Muscle of arm (tissue), 12 donors: ENCODE results near the gene RNF182. TPM values are rescaled to one million over a fixed set of nuclear protein-coding genes. Genes with fewer than 3 reads are reported as not detected.
"Not testable (repeated sequence)": the region's sequence is repeated elsewhere in the genome, so short reads cannot be mapped to it uniquely, and the experiment has no call there.

ENCODE experiments used
- DNase-seq: peaks from one replicate; pipeline ENCODE4 v3.0.0-alpha.2; 2013
- polyA plus RNA-seq, 12 donors: library from polyadenylated mRNA; unstranded; fragments of 120-200 nt; gene quantifications; one replicate each; pipeline ENCODE4 v1.2.1, GENCODE V29; 2013; ENCODE audit not compliant: insufficient read length in 12 of 12

Gene RNF182
- polyA plus RNA-seq, 12 donors = 0.67 to 3.7 (median 1.5) TPM; not detected in 2

GRCh38 chr6:13916230-13916944, 8.4 kb upstream of the RNF182 start:
- no peak for DNase-seq

DNA sequence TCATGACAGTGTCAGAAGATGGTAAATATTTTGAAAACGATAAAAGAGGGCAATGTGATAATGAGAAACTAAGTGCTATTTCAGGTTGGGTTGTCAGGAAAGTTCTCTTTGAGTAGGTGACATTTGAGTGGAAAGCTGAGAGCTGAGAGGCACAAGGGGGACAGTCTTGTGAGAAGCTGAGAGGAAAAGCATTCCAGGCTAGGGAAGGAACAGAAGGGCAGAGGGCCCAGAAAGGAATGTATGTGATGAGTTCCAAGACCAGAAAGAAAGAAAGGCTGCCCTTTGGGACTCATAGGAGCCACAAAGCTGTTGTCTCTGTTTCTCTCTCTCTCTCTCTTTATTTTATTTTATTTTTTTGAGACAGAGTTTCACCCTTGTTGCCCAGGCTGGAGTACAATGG, 7.6 kb upstream of the RNF182 start:
- no peak for DNase-seq

GRCh38 chr6:13918686-13919250, 6.0 kb upstream of the RNF182 start:
- no peak for DNase-seq

GRCh38 chr6:13919861-13920260, 4.9 kb upstream of the RNF182 start:
- no peak for DNase-seq

DNA sequence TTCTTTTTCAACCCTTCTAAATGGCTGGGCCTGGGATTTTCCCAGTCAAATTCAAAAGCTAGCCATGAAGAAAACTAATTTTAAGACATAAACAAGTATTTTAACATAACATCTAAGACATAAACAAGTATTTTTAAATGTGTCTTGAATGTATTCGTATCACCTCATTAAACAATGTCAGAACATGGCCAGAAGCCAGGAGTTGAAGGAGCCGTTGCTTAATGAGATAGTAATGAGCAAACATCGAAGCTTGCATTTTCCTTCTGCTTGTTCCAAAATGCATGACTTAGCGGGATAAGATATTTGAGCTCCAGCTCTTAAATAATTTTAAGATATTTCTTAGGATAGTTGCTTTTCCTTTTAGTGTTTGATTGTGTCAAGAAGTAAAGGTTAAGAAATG, 4.2 kb upstream of the RNF182 start:
- DNase-seq = no peak

DNA sequence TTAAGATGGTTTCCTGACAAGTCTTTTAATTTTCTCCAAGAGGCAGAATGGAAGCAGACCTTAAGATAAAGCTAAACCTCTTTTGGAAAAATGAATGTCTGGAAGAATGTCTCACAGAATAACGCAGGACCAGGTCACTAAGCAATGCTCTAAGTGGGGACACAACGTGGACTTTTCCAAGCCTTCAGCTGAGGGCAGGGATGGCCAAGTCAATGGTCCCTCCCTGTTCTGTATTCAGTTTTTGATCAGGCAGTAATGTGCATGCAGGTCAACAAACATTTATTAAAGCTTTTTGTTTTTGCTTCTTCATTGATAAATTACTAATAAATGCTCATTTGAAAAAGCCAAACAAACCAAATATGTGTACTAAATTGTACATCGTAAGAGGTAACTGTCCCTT, 2.0 kb upstream of the RNF182 start:
- DNase-seq = no peak

- no peak for DNase-seq
Measured at GRCh38 chr6:13923527-13924145, 1.1 kb upstream of the RNF182 start.

- DNase-seq = peak; percentile 30
Measured at GRCh38 chr6:13924146-13924948, 405 bp upstream of the RNF182 start.

DNA sequence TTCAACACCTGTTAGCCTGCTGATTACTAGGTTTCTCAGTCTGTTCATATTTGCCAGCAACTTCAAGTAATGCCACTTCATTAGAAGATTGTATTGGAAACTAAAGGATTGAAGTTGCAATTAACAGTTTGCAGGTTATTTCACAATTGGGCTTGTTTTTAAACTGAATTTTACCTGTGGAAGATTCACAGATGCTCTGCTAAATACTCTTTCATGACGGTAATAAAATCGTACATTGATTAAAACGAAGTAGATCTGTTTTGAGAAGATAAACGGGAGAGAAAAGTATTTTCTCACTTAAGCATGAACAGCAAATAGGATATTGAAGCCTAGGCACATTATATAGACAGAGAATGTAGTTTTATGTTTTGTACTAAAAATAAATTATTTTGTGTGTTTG, 1.6 kb downstream of the RNF182 start:
- DNase-seq = no peak

DNA sequence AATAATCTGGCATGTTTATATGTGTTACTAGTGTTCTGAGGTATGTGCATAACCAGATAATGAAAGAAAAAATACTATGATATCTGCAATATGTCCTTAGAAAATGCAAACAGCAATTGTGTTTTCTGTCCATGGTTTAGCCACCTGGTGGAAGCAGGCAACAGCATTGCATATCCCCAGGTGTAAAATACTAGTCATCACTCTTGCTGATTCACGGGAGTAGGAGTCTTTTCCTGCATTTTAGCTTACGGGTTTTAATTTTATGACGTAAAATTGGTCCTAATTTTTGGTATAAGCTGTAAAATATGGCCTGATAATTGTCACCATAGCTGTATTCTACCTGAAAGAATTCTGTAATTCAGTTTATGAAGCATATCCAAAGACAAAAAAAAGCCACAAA, 2.5 kb downstream of the RNF182 start:
- no peak for DNase-seq

GRCh38 chr6:13929196-13929595, 4.4 kb downstream of the RNF182 start:
- DNase-seq = no peak

- DNase-seq = no peak
Measured at GRCh38 chr6:13931797-13932402, 7.1 kb downstream of the RNF182 start.

DNA sequence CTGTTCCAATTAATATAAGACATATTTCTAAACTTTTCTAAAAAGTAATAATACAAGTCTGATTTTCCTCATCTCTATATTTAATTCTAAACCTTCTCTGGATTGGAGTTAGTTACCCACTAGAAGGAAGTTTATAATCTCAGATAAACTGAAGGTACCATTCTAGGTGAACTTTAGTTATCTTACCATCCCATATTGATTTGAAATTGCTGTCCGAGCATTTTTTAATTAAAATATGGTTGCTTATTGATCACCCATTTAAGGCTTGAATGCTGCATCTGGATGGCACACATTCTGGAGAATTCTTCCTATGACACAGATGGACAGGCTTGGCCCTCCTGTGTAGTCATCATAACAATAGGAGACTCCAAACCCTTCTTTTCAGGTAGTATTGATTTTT, 8.0 kb downstream of the RNF182 start:
- DNase-seq = no peak

- DNase-seq = no peak
Measured at GRCh38 chr6:13934721-13935120, 10.0 kb downstream of the RNF182 start.

DNA sequence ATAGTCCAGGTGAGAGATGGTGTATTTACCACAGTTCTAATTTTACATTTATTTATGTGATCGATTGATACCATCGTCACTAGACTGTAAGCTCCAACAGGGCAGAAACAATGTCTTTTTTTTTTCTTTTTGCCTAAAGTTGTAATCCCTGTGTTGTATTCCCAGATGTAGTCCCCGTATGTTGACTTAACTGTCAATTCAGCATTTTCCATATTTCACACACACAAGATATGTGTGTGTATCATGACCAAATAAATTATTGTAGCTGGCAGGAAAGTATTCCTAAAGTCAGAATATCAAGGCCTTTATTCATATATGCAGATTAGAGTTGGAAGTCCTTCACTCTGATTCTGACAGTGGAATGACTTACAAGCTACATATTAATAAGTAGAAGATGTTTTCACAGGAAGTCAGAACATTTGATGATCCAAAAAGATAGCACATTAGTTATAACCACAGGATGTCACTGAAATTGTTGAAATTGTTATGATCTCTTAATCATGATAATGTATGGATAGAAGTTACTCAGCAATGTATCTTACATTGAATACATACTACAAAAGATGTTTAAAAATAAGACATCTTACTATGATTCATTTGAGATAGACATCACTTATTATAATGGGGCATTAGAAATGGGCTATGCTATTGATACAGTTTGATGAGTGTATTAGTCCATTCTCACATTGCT, 10.6 kb downstream of the RNF182 start:
- DNase-seq = no peak

DNA sequence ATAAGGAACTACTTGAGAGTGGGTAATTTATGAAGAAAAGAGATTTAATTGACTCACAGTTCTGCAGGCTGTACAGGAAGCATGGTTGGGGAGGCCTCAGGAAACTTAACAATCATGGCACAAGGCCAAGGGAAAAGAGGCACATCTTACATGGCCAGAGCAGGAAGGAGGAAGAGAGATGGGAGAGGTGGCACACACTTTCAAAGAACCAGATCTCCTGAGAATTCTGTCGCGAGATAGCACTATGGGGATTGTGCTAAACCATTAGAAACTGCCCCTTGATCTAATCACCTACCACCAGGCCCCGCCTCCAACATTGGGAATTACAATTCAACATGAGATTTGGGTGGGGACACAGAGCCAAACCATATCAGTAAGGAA, 11.1 kb downstream of the RNF182 start:
- not testable (repeated sequence) for DNase-seq

DNA sequence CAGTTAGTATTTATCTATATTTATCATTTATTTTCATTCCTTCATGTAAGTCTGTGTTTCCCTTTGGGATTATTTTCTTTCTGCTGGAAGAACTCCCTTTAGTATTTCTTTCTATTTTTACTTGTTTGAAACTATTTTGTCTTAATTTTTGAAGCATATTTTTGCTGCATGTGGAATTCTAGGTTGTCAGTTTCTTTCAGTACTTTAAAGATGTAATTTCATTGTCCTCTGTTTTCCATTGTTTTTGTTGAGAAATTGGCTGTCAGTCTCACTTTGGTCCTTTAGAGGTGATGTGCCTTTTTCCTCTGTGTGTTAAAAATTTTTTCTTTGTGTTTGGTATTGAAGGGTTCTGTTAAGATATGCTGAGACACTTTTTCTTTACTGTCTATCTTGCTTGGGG, 17.1 kb downstream of the RNF182 start:
- no peak for DNase-seq

DNA sequence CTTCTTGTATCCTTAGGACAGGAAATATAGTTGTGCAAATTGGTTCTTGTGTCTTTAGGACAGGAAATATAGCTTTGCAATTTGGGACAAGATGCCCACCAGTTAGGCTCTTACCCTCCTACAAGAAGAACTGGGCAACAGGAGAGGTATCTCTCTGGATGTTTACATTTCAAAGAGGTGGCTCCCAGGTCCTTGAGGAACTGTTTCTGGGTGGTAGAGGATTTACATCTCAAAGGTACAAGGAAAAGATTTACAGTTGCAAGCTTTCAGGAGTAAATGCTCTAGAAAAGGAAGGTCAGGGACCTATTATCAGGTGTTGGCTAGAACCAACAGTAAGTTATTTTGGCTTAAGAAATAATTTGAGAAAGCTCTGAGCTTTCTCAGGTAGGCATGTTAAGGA, 19.2 kb downstream of the RNF182 start:
- no peak for DNase-seq

DNA sequence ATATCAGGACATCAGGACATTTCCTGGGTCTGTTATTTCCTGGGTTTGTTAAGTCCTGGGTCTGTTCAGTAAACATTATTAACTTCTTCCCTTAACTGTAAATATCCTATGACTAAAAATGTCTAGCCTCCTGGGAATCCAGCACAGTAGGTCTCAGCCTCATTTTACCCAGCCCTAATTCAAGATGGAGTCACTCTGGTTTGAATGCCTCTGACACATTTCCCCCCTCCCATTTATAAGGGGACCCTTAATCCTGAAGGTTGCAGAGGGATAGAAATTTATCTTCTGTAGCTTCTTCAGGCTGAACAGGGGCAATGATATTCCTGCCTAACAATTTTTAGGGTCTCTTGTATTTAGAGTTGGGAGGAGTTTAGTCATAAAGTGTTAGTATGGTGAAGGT, 21.8 kb downstream of the RNF182 start:
- no peak for DNase-seq

- no peak for DNase-seq
Measured at GRCh38 chr6:13947611-13948178, 22.9 kb downstream of the RNF182 start.

GRCh38 chr6:13952101-13952500, 27.3 kb downstream of the RNF182 start:
- DNase-seq = no peak
